ENCODE measurements around the gene GOLIM4. TPM values are rescaled to one million over a fixed set of nuclear protein-coding genes. Genes with fewer than 3 reads are reported as not detected.
"Not testable (repeated sequence)": the region's sequence is repeated elsewhere in the genome, so short reads cannot be mapped to it uniquely, and the experiment has no call there.

Gene GOLIM4
- total RNA-seq, 1 donor from 2014 or later = 21.8 TPM

DNA sequence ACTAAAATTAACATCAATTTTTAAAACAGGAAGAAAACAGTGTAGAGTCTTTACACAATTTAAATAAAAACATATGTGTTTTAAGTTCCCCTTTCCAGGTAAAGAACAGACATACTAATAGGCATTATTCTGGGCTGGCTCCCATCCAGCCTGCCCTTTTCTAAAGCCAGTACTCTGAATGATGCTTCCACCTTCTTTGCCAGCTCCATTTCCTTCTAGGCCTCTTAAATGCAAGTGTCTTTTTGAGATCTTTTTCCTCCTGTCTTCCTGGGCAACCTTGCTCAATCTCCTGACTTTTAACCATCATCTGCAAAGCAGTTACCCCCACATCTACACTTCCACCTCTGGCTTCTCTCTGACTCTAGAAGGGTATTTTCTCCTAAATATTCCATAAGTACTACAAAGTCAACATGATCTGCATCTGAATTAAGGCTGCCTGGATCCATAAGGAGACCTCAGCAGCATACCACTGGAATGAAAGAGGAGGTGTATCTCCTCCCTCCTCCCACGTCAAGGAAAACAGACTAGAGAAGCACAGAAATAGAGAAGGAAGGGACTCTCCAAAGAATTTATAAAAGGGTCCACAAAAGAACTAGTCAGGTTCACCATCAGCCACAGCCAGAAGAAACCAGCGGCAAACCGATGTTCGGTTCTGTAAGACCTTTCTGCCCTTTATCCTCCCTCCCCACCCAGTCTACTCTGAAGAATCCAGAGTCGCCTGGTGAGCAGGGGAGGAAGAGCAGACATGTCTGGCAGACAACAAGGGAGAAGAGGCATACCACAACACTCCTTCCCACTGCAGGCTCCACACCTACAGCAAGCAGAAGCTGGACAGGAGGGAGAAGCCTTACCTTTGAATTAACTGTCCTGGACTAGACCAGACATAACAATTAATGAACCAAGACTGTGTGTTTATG, 47.1 kb downstream of the GOLIM4 start:
- no peak for DNase-seq (ENCODE audit: low spot score)

DNA sequence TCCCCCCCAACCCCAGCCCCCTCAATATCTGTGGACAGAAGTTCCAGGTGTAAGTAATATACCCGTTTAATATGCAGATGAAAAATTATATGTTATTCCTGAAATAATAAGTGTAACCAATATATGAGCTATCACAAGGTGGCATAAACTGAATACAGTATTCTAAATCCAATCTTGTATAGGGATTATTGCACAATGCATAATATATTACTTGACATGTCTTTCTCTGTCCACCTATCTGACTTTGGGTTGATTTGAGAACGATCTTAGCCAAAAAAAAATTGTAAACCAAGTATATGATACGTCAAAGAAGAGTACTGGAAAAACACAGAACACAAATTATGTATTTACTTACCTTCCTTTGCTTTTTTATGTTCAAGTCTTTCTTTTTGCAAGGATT, 47.8 kb downstream of the GOLIM4 start:
- no peak for DNase-seq (ENCODE audit: low spot score)

DNA sequence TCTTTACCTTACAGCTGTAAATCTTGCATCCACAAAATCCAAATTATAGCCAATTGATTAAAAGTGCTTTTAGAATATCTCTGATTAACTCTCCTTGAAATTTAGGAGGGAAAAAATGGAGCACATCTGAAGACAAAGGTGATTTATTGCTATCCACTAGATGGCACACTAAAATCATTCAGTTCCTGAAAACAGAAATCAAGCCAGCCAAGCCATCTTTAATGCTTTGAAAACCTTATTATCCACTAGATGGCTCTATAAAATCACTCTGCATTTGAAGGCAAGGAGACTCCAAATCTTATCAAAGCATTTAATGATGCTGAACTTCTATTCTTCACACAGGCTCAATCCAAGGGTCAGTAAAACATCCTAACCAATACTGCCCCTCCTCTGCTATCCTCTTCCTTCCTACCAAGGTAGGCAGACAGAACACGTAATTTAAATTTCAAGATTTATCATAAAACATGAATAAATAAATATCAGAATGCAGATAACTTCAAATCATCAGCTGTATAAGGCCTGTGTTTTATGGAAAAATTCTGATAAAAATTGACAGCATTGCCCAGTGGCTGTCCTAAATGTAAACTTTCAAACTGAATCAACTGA, 48.4 kb downstream of the GOLIM4 start:
- no peak for DNase-seq (ENCODE audit: low spot score)

DNA sequence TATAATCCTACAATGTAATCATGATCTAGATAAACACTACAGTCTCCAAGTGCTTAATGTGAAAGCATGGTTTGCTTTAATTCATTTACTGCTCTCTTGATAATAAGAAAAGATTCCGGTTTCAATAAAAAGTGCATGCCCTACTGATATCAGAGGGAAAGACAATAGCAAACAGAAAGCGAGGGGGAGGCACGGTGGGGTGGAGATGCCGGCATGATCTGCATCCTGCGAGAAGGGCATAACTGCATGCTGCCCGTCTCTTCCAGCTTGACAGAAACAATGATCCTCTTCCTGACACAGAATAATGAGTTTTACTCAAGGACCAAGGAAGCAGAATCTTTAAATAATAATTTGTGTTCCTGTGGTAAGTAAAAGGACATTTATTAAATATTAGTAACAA, 51.7 kb downstream of the GOLIM4 start:
- no peak for DNase-seq (ENCODE audit: low spot score)

DNA sequence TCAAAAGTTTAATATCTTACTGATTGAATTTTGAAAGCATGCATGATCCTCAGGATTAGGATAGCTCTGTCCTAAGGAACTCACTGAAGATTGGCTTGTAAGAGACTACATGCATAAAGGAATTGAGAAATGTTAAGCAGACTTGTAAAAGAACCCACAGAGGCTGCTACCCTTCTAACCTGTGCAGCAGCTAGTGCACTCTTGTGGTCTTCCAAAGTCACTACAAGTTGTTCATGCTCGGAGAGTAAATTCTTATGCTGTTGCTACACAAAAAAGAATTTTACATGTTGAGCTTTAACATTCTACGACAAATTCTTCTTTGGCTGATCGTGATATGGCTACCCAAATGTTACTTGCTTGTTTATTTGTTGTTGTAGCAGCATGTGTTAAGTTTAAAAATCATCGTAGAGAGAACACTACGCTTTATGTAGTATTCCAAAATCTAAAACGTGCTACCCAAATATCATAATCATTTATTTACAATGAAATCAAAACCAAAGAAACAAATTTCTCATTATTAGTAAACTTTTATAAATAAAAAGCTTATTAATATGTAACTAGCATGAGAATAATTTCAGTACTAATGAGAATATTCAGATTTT, 55.0 kb downstream of the GOLIM4 start:
- no peak for DNase-seq (ENCODE audit: low spot score)

GRCh38 chr3:168037020-168037419, 58.7 kb downstream of the GOLIM4 start:
- no peak for DNase-seq (ENCODE audit: low spot score)

DNA sequence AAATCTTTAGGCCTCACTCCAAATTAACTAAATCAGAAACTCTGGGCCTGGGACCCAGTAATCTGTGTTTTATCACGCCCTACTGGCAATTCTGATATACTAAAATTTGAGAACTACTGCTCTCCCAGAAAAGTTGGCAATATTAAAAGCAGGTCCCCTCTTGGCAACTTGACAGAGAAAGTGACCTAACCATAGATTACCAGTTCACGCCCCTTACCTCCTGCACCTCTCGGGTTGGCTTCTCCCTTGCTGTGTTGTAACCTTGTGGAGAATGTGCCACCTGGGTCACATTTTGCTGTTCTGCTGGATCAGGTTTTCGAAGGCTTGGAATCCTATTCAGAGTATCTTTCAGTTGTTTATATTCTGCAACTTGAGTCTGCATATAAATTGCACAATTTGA, 59.1 kb downstream of the GOLIM4 start:
- DNase-seq (ENCODE audit: low spot score) = no peak

DNA sequence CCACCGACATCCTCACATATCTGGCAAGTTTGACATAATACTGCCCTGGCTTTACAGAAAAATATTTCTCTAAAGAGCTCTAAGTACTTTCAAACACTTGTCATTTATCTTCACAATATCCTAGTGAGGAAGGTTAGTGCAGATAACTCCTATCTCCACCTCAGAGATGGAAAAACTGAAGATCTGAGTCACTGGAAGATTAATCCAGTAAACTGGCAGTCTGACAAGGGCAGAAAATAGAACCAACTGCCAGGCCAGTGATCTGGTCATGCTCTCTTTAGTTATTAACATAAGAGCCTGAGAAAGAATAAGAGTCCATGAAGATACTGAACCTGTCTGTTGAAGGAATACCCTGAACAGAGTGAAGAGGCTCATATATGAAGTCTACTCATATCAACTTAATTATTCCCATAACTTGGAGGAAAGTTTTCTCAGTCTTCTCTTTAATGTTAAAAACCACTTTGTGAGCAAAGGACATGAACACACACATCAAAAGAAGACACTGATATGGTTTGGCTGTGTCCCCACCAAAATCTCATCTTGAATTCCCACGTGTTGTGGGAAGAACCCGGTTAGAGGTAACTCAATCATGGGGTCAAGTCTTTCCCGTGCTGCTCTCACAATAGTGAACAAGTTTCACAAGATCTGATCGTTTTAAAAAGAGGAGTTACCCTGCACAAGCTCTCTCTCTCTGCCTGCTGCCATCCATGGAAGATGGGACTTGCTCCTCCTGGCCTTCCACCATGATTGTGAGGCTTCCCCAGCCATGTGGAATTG, 61.4 kb downstream of the GOLIM4 start:
- DNase-seq (ENCODE audit: low spot score) = no peak

DNA sequence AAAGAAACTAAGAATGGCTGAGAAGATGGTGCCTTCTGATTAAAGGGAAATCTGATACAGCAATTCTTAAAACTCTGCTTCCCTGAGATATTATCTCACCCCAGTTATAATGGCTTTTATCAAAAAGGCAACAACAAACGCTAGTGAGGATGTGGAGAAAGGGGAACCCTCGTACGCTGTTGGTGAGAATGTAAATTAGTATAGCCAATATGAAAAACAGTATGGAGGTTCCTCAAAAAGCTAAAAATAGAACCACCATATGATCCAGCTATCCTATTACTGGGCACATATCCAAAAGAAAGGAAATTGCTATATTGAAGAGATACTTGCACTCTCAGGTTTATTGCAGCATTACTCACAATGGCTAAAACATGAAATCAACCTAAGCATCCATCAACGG, 65.1 kb downstream of the GOLIM4 start:
- DNase-seq (ENCODE audit: low spot score) = no peak

DNA sequence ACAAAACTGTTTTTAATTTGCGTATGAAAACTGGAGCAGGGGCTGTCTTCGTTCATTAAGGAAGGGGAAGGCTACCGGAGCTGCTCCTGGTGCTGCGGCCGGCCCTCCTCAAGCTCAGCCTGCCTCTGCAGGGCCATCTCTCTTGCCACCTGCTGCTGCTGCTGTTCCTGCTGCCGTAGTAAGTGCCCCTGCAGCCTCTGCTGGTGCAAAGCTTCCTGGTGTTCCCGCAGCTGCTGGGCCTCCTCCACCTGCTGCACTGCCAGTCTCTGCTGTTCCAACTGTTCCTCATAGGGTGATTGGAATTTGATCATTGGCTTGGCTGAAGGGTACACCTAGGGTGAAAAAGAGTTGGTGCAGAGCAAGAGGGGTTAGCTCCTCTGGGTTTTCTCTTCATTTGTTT, 66.0 kb downstream of the GOLIM4 start:
- DNase-seq (ENCODE audit: low spot score) = no peak

- no peak for DNase-seq (ENCODE audit: low spot score)
Observed at GRCh38 chr3:168028086-168028485, 67.6 kb downstream of the GOLIM4 start.

GRCh38 chr3:168026764-168027163, 69.0 kb downstream of the GOLIM4 start:
- DNase-seq (ENCODE audit: low spot score) = no peak

- no peak for DNase-seq (ENCODE audit: low spot score)
Observed at GRCh38 chr3:168025076-168025475, 70.6 kb downstream of the GOLIM4 start.

DNA sequence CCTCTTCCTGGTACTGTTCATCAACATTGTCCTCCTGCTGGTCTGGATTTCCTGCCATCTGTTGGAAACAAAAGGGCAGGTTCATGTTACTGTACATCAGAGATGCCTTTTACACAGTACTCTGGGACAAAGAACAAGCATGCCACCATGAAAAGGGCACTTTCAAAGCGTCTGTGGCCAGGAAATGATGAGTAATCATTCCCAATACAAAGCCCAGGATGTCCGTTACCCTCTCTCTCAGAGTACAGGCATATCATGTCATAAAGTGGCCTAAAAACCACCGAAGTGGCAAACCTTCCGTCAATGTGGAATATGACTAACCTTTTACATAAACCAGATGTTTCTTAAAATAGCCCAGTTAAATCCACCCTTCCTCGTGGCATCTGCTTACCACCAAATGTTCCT, 71.2 kb downstream of the GOLIM4 start:
- DNase-seq (ENCODE audit: low spot score) = no peak

- no peak for DNase-seq (ENCODE audit: low spot score)
Observed at GRCh38 chr3:168021737-168022450, 73.8 kb downstream of the GOLIM4 start.

- not testable (repeated sequence) for DNase-seq (ENCODE audit: low spot score)
Observed at GRCh38 chr3:168011280-168011679, 84.4 kb downstream of the GOLIM4 start.

GRCh38 chr3:168006584-168006983, 89.1 kb downstream of the GOLIM4 start:
- no peak for DNase-seq (ENCODE audit: low spot score)

GRCh38 chr3:168003911-168004310, 91.8 kb downstream of the GOLIM4 start:
- DNase-seq (ENCODE audit: low spot score) = no peak

- no peak for DNase-seq (ENCODE audit: low spot score)
Observed at GRCh38 chr3:168002786-168003368, 92.8 kb downstream of the GOLIM4 start.

GRCh38 chr3:168001244-168001643, 94.5 kb downstream of the GOLIM4 start:
- DNase-seq (ENCODE audit: low spot score) = no peak

DNA sequence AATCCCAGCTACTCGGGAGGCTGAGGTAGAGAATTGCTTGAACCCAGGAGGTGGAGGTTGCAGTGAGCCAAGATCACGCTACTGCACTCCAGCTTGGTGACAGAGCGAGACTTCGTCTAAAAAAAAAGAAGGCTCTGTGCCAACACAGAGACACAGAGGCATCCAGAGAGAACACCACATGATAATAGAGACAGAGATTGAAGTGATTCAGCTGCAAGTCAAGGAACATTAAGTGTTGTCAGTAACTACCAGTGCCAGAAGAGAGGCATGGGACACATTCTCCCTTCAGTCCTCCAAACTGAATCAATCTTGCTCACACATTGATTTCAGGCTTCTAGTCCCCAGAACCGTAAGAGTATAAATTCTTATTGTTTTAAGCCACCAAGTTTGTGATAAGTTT, 97.5 kb downstream of the GOLIM4 start:
- no peak for DNase-seq (ENCODE audit: low spot score)

All from ureter (tissue), 1 donor.